Activated CD4-positive, alpha-beta T cell treated with anti-CD3 and anti-CD28 coated beads, Interleukin-10, Interleukin-2, amounts not matched to agents 100 ng/mL and 50 ng/mL, durations not matched to agents 16 hours and 8 hours (primary cell): Measurements from ENCODE around the gene LGALSL.

Experiments
- DNase-seq: peaks from one replicate; pipeline ENCODE4 v3.0.0-alpha.2; 2020

LGALSL gene

DNA sequence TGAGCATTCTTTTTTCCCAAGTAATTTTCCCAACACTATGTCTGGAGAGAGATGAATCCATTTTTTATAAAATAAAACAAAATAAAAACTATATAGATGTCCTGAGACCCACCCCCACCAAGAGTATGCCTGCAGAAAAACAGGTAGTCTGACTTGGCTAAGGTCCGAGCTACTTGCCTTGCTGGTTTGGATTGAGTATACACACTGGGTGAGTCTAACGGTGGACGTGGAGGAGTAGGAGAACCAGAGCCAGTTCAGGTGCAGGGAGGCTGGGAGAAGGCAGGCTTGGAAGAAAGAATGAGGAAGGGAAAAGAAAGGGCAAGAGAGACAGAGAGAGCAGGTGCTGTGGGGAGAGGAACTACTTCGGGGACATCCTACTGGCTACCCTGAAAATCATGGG, 48.9 kb downstream of the LGALSL start:
- no peak for DNase-seq

DNA sequence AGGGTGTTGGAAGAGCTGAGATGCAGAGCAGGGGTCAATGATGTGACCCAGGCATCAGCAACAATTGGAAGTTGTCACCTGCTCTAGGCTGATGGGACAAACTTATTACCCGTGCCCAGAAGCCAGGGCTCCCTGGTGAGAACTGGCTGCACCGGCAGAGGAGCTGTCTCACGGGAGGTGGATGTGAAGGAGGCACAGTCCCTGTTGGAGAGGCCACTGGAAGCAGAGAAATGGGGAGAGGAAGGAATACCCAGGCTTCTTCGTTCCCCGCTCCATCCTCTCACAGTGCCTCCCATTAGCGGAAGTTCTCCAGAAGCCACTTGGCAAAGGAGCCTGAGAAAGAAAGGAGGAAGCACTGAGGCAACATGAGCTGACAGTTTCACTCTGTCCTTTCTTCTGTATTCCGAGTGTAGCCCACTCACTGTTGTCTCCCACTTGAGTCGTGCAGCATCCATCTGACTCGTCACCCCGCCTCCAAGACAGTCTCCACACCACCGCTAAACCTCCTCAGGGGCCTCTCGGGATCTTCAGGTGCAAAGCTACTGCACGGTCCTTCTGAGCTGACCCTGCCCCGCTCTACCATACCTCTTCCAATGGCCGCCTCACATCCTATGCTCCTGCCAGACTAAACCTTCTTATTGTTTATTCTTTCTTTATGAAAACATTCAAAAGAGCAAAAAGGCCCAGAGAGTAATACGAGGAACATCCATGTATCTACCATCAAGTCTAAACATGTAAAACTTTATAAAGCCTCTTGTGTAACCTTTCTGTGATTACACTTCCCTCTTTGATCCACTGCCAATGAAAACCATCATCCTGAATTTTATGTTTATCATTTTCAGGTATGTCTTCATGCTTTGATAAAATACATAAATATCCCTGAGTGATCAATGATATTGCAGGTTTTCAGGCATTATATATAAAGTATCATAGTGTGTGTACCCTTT, 51.1 kb downstream of the LGALSL start:
- DNase-seq: no peak

GRCh38 chr2:64506686-64507085, 52.7 kb downstream of the LGALSL start:
- no peak for DNase-seq
